Stomach (tissue), 4 donors: Measurements from ENCODE around the gene ZCRB1.
"Not testable (repeated sequence)": the region's sequence is repeated elsewhere in the genome, so short reads cannot be mapped to it uniquely, and the experiment has no call there.

Experiments
- POLR2AphosphoS5 ChIP-seq, 3 donors: sonication (generic); formaldehyde crosslinking; IDR thresholded peaks; one replicate each; pipeline ENCODE4 v1.6.1; 2016; ENCODE audit warnings: antibody characterized with exemption in 3 of 3
- TF ChIP-seq, protein P1 (sequence below), 7 experiments: fragments of 450-650 bp in 4 of 7; fragments of 200-600 bp in 3 of 7; sonication (generic) in 3 of 7; IDR thresholded peaks; one replicate each; pipeline ENCODE4 v1.5.1; 2016 to 2019; ENCODE audit warnings: antibody characterized with exemption in 7 of 7, control low read depth in 2 of 7, mild to moderate bottlenecking in 1 of 7

DNA sequence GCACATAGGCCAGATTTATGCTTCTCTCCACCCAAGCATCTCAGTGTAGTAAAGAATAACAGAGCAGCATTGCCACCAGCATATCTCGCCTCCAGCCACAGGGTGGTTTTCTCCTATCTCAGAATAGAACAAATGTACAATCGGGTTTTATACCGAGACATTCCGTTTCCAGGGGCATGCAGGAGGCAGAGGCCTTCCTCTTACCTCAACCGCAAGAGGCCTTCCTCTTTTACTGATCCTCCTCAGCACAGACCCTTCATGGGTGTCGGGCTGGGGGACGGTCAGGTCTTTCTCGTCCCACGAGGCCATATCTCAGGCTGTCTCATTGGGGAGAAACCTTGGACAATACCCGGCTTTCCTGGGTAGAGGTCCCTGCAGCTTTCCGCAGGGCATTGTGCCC is 4.2 kb upstream of the ZCRB1 start:
- TF ChIP-seq, protein P1, sequence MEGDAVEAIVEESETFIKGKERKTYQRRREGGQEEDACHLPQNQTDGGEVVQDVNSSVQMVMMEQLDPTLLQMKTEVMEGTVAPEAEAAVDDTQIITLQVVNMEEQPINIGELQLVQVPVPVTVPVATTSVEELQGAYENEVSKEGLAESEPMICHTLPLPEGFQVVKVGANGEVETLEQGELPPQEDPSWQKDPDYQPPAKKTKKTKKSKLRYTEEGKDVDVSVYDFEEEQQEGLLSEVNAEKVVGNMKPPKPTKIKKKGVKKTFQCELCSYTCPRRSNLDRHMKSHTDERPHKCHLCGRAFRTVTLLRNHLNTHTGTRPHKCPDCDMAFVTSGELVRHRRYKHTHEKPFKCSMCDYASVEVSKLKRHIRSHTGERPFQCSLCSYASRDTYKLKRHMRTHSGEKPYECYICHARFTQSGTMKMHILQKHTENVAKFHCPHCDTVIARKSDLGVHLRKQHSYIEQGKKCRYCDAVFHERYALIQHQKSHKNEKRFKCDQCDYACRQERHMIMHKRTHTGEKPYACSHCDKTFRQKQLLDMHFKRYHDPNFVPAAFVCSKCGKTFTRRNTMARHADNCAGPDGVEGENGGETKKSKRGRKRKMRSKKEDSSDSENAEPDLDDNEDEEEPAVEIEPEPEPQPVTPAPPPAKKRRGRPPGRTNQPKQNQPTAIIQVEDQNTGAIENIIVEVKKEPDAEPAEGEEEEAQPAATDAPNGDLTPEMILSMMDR (IDR thresholded peaks at IDR 0.05), result not testable (repeated sequence)
- TF ChIP-seq POLR2AphosphoS5 (IDR thresholded peaks at IDR 0.05), result not testable (repeated sequence)
